ENCODE data around the gene ADAMTS8. TPM values are rescaled to one million over a fixed set of nuclear protein-coding genes. Genes with fewer than 3 reads are reported as not detected.

Gene ADAMTS8
- polyA plus RNA-seq, 1 donor: 2.9 TPM

DNA sequence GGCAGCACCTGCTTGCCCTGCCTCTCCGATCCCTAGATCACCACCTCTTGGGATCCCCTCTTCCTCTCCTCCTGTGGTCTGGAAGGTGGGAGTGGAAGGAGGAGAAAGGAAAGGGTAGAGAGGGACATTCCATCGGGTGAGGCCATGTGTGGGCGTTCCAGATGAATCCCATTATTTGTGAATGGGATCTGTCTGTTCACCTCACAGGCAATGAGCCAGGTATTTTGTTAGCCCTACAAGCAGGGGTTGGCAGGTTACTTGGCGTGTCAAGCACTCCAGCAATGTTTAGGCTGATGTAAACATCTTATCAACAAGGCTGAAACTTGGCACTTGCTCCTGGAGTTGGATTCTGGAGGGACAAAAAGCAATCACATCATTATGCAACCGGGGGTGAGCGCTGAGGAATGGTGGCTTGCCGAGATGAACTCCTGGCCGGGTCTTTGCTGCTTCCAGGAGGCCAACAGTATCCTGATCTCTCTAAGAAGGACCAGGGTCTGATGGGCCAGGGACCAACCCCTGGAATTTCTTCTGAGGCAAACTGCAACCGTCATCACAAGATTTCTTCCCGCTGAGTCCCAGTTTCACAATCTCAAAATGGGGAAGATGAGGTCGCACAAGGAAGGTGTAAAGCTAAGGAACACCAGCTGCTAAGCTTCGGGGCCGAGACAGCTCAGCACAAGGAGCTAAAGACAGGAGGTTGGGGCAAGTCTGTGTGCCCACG lies 7.8 kb downstream of the ADAMTS8 start:
- H3K9me3 ChIP-seq (ENCODE audit: control insufficient read depth, low read depth, low read length): no peaks in the 10 kb centered on the region
- WGBS (ENCODE audit: insufficient coverage, low lambda C conversion rate): 100% methylated on average over 1 of the region's 14 CpGs
- no peak for DNase-seq
- peaks cover 15% of the 10 kb centered on the region for H3K27me3 ChIP-seq (ENCODE audit: control insufficient read depth, insufficient read depth, low read length)
- H3K4me3 ChIP-seq (ENCODE audit: low read length): no peak overlapping the region
- no peak overlapping the region for H3K27ac ChIP-seq (ENCODE audit: low read length)
- H3K4me1 ChIP-seq (ENCODE audit: control insufficient read depth, insufficient read depth, low read length): no peaks in the 10 kb centered on the region
- H3K36me3 ChIP-seq (ENCODE audit: control insufficient read depth, insufficient read depth, low read length): no peaks in the 10 kb centered on the region

DNA sequence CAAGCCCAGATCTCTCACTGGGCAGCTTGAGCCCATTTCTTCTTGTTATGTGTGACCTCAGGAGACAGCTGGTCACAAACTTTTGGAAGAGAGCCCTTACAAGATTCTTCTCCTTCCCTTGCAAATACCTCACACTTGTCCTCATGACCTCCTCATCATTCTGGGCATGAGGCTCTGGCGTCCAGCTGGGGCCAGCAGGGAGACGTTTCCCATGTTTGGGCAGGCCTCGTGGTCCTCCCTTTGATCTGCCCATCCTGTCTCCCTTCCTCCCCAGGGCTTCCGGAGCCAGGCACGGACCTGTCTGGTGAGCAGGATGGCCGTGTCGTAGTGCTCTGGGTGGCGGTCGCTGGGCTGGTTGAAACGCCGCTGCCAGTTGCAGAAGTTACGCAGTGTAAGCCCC lies 9.7 kb downstream of the ADAMTS8 start:
- no peak for DNase-seq
- no peaks in the 10 kb centered on the region for H3K36me3 ChIP-seq (ENCODE audit: control insufficient read depth, insufficient read depth, low read length)
- no CpG with 5 or more reads among the region's 12 CpGs for WGBS (ENCODE audit: insufficient coverage, low lambda C conversion rate)
- H3K4me3 ChIP-seq (ENCODE audit: low read length): no peak overlapping the region
- H3K27ac ChIP-seq (ENCODE audit: low read length): no peak overlapping the region
- no peaks in the 10 kb centered on the region for H3K4me1 ChIP-seq (ENCODE audit: control insufficient read depth, insufficient read depth, low read length)
- H3K9me3 ChIP-seq (ENCODE audit: control insufficient read depth, low read depth, low read length): peaks cover 4% of the 10 kb centered on the region
- peaks cover 3% of the 10 kb centered on the region for H3K27me3 ChIP-seq (ENCODE audit: control insufficient read depth, insufficient read depth, low read length)

DNA sequence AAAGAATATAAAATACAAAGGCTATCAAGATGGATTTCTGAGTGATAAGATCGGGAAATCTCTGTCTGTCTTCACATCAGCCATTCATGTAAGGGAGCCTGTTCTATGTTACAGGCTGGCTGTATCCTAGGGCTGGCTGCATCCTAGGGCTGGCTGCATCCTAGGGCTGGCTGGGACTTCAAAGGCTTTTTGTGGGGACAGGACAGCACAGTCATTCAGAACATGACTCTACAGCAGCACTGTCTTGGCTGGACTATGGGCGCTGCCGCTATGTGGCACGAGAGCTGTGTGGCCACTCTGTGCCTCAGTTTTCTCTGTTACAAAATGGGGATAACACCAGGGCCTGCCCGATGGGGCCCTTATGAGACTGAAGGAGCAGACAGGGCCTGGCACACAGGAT lies 10.2 kb downstream of the ADAMTS8 start:
- peaks cover 4% of the 10 kb centered on the region for H3K9me3 ChIP-seq (ENCODE audit: control insufficient read depth, low read depth, low read length)
- no peaks in the 10 kb centered on the region for H3K4me1 ChIP-seq (ENCODE audit: control insufficient read depth, insufficient read depth, low read length)
- WGBS (ENCODE audit: insufficient coverage, low lambda C conversion rate): no CpG with 5 or more reads among the region's 5 CpGs
- DNase-seq: no peak
- H3K4me3 ChIP-seq (ENCODE audit: low read length): no peak overlapping the region
- H3K27me3 ChIP-seq (ENCODE audit: control insufficient read depth, insufficient read depth, low read length): peaks cover 3% of the 10 kb centered on the region
- no peaks in the 10 kb centered on the region for H3K36me3 ChIP-seq (ENCODE audit: control insufficient read depth, insufficient read depth, low read length)
- H3K27ac ChIP-seq (ENCODE audit: low read length): no peak overlapping the region

GRCh38 chr11:130416906-130417305 lies 11.5 kb downstream of the ADAMTS8 start:
- Histone ChIP-seq H3K27ac (ENCODE audit: low read length) (no peak overlapping the region), H3K36me3 (ENCODE audit: control insufficient read depth, insufficient read depth, low read length) (no peaks in the 10 kb centered on the region), H3K27me3 (ENCODE audit: control insufficient read depth, insufficient read depth, low read length) (no peaks in the 10 kb centered on the region), H3K4me3 (ENCODE audit: low read length) (no peak overlapping the region), H3K4me1 (ENCODE audit: control insufficient read depth, insufficient read depth, low read length) (no peaks in the 10 kb centered on the region), H3K9me3 (ENCODE audit: control insufficient read depth, low read depth, low read length) (peaks cover 4% of the 10 kb centered on the region)
- DNase-seq: no peak
- no CpG with 5 or more reads among the region's 11 CpGs for WGBS (ENCODE audit: insufficient coverage, low lambda C conversion rate)

DNA sequence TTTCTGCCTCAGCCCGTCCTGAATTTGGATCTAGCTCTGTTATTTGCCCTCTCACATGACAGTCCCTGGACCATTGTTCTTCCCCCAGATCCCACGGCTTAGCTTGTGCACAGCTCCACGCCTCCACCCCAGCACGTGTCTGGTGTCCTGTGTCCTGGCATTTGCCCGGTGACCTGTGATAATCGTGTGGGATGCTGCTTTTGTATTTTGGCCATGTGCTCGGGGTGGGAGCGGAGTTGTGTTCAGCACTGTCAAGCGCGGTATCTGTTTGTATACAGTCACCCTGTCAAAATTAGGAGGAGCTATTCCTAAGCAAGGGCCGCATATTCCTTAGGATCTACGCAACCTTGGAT lies 11.9 kb downstream of the ADAMTS8 start:
- DNase-seq: no peak
- no peak overlapping the region for H3K27ac ChIP-seq (ENCODE audit: low read length)
- no peak overlapping the region for H3K4me3 ChIP-seq (ENCODE audit: low read length)
- H3K27me3 ChIP-seq (ENCODE audit: control insufficient read depth, insufficient read depth, low read length): peaks cover under 1% of the 10 kb centered on the region
- no CpG with 5 or more reads among the region's 12 CpGs for WGBS (ENCODE audit: insufficient coverage, low lambda C conversion rate)
- no peaks in the 10 kb centered on the region for H3K4me1 ChIP-seq (ENCODE audit: control insufficient read depth, insufficient read depth, low read length)
- no peaks in the 10 kb centered on the region for H3K36me3 ChIP-seq (ENCODE audit: control insufficient read depth, insufficient read depth, low read length)
- H3K9me3 ChIP-seq (ENCODE audit: control insufficient read depth, low read depth, low read length): peaks cover 4% of the 10 kb centered on the region

DNA sequence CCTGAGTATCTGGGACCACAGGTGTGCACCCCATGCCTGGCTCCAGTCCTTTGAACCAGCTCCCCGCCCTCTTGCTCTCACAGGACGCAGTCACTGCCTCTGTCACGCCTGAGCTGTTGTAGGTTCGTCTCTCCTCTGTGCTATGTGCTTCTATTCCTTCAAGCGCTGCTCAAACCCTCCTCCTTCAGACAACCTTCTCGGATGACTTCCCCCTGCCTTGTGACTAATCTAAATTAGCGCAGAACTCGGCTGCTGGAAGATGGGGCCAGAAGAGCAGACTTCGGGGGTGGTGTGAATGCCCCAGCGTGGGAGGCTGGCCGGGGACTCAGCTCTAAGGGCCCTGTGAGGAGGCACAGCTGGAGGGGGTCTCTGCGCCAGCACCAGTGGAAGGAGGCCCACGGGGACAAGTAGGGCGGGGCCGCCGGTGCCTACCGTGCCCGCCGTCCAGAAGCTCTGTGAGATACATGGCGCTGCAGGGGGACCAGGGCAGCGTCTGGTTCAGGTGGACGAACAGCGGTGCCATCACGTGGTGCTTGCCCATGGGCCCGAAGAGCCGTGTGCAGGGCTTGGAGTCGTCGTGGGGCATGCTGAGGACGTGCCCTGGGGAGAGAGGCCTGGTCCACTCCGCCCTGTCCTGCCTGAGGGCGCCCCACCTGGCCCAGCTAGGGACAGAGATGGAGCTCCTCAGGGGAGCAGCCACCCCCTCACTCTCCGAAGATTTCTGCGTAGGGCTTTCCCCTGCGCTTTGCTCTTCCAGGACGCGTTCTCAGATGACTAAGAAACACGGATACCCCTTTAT lies 12.5 kb downstream of the ADAMTS8 start:
- no CpG with 5 or more reads among the region's 37 CpGs for WGBS (ENCODE audit: insufficient coverage, low lambda C conversion rate)
- Histone ChIP-seq H3K9me3 (ENCODE audit: control insufficient read depth, low read depth, low read length) (peaks cover 4% of the 10 kb centered on the region), H3K27ac (ENCODE audit: low read length) (no peak overlapping the region), H3K4me3 (ENCODE audit: low read length) (no peak overlapping the region), H3K4me1 (ENCODE audit: control insufficient read depth, insufficient read depth, low read length) (no peaks in the 10 kb centered on the region), H3K36me3 (ENCODE audit: control insufficient read depth, insufficient read depth, low read length) (no peaks in the 10 kb centered on the region), H3K27me3 (ENCODE audit: control insufficient read depth, insufficient read depth, low read length) (peaks cover 7% of the 10 kb centered on the region)
- no peak for DNase-seq

GRCh38 chr11:130414107-130415080 lies 14.0 kb downstream of the ADAMTS8 start:
- no peaks in the 10 kb centered on the region for H3K4me1 ChIP-seq (ENCODE audit: control insufficient read depth, insufficient read depth, low read length)
- H3K4me3 ChIP-seq (ENCODE audit: low read length): no peak overlapping the region
- peaks cover 4% of the 10 kb centered on the region for H3K9me3 ChIP-seq (ENCODE audit: control insufficient read depth, low read depth, low read length)
- no peak overlapping the region for H3K27ac ChIP-seq (ENCODE audit: low read length)
- 83% methylated on average over 1 of the region's 24 CpGs for WGBS (ENCODE audit: insufficient coverage, low lambda C conversion rate)
- no peaks in the 10 kb centered on the region for H3K36me3 ChIP-seq (ENCODE audit: control insufficient read depth, insufficient read depth, low read length)
- DNase-seq: no peak
- H3K27me3 ChIP-seq (ENCODE audit: control insufficient read depth, insufficient read depth, low read length): peaks cover 19% of the 10 kb centered on the region

DNA sequence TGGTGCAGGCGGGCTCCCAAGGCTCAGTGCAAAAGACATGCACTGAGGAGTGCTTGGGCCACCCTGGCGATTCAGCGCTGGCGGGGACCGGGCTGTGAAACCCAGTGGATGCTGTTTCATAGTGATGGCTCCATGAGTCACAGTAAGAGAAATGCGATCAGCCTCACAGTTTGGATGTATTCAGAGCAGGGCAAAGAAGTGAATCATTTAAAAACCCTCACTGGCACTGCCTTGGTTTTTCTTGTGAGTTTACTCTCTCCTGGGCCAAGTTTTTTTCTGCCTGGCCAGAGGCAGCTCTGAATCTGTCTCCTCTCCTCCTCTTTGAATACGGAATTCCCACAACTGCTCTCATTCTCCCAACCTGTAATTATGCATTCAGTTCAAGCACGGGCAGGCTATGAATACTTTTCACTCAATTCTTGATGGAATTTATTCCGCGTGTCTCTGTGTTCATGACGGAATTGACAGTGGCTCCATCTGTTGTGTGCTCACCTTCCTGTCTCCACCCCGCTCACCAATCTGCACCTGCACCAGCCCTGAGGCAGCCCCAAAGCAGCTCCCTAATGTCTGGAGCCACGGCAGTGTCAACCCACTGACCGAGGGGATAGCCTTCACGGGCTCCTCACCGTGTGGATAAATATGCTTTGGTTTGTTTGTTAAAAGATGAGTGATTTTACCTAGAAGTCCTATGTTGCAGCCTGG lies 14.9 kb downstream of the ADAMTS8 start:
- Histone ChIP-seq H3K36me3 (ENCODE audit: control insufficient read depth, insufficient read depth, low read length) (no peaks in the 10 kb centered on the region), H3K4me3 (ENCODE audit: low read length) (no peak overlapping the region), H3K27me3 (ENCODE audit: control insufficient read depth, insufficient read depth, low read length) (peaks cover 26% of the 10 kb centered on the region), H3K4me1 (ENCODE audit: control insufficient read depth, insufficient read depth, low read length) (no peaks in the 10 kb centered on the region), H3K9me3 (ENCODE audit: control insufficient read depth, low read depth, low read length) (peaks cover 4% of the 10 kb centered on the region), H3K27ac (ENCODE audit: low read length) (no peak overlapping the region)
- no CpG with 5 or more reads among the region's 16 CpGs for WGBS (ENCODE audit: insufficient coverage, low lambda C conversion rate)
- no peak for DNase-seq

GRCh38 chr11:130411223-130411622 lies 17.2 kb downstream of the ADAMTS8 start:
- no peak for DNase-seq
- no peaks in the 10 kb centered on the region for H3K4me1 ChIP-seq (ENCODE audit: control insufficient read depth, insufficient read depth, low read length)
- 40% methylated on average over 1 of the region's 11 CpGs for WGBS (ENCODE audit: insufficient coverage, low lambda C conversion rate)
- peaks cover 30% of the 10 kb centered on the region for H3K27me3 ChIP-seq (ENCODE audit: control insufficient read depth, insufficient read depth, low read length)
- no peaks in the 10 kb centered on the region for H3K36me3 ChIP-seq (ENCODE audit: control insufficient read depth, insufficient read depth, low read length)
- H3K27ac ChIP-seq (ENCODE audit: low read length): no peak overlapping the region
- H3K4me3 ChIP-seq (ENCODE audit: low read length): no peak overlapping the region
- H3K9me3 ChIP-seq (ENCODE audit: control insufficient read depth, low read depth, low read length): peaks cover 4% of the 10 kb centered on the region

Measured in large intestine (tissue), 3 donors.